Adrenal gland (tissue), 5 donors: ENCODE data around the gene NEIL3.

Experiments used
- POLR2A ChIP-seq, 2 donors: fragments of 450-650 bp; IDR thresholded peaks; one replicate each; pipeline ENCODE4 v1.6.1; 2017; ENCODE audit warnings: antibody characterized with exemption in 2 of 2, mild to moderate bottlenecking in 2 of 2, moderate library complexity in 1 of 2
- TF ChIP-seq, protein P1 (sequence below), 6 experiments: fragments of 450-650 bp in 4 of 6; fragments of 200-600 bp in 2 of 6; sonication (generic) in 1 of 6; IDR thresholded peaks; 1 replicate in 5 of 6; 2 replicates in 1 of 6; pipeline versions ENCODE4 v1.5.1 to v1.8.0; 2016 to 2021; ENCODE audit warnings: antibody characterized with exemption in 6 of 6, mild to moderate bottlenecking in 2 of 6, moderate library complexity in 1 of 6
- donor health status: DM: no; HTN: no; CAD: no.

GRCh38 chr4:177367336-177367735, 57.7 kb downstream of the NEIL3 start:
- TF ChIP-seq, protein P1, sequence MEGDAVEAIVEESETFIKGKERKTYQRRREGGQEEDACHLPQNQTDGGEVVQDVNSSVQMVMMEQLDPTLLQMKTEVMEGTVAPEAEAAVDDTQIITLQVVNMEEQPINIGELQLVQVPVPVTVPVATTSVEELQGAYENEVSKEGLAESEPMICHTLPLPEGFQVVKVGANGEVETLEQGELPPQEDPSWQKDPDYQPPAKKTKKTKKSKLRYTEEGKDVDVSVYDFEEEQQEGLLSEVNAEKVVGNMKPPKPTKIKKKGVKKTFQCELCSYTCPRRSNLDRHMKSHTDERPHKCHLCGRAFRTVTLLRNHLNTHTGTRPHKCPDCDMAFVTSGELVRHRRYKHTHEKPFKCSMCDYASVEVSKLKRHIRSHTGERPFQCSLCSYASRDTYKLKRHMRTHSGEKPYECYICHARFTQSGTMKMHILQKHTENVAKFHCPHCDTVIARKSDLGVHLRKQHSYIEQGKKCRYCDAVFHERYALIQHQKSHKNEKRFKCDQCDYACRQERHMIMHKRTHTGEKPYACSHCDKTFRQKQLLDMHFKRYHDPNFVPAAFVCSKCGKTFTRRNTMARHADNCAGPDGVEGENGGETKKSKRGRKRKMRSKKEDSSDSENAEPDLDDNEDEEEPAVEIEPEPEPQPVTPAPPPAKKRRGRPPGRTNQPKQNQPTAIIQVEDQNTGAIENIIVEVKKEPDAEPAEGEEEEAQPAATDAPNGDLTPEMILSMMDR (IDR thresholded peaks at IDR 0.05) = no peak
- no peak for TF ChIP-seq POLR2A (IDR thresholded peaks at IDR 0.05)
